RKO (cell line): ENCODE measurements around the gene GNB1L.

Experiments used
- DNase-seq: peaks from one replicate; pipeline ENCODE4 v3.0.0-alpha.2; 2016; ENCODE audit warnings: low spot score

The GNB1L gene

GRCh38 chr22:19875531-19876313 is 21.0 kb upstream of the GNB1L start:
- no peak for DNase-seq

- no peak for DNase-seq
Observed at GRCh38 chr22:19875061-19875530, 20.4 kb upstream of the GNB1L start.

- no peak for DNase-seq
Observed at GRCh38 chr22:19874307-19875060, 19.8 kb upstream of the GNB1L start.

GRCh38 chr22:19873960-19874306 is 19.3 kb upstream of the GNB1L start:
- DNase-seq, result no peak

- no peak for DNase-seq
Observed at GRCh38 chr22:19873138-19873959, 18.7 kb upstream of the GNB1L start.

- no peak for DNase-seq
Observed at GRCh38 chr22:19872779-19873137, 18.1 kb upstream of the GNB1L start.

- no peak for DNase-seq
Observed at GRCh38 chr22:19871845-19872778, 17.4 kb upstream of the GNB1L start.

- DNase-seq, result no peak
Observed at GRCh38 chr22:19871023-19871844, 16.6 kb upstream of the GNB1L start.

GRCh38 chr22:19870153-19871022 is 15.7 kb upstream of the GNB1L start:
- DNase-seq, result no peak

GRCh38 chr22:19869497-19870152 is 15.0 kb upstream of the GNB1L start:
- no peak for DNase-seq

- no peak for DNase-seq
Observed at GRCh38 chr22:19868773-19869471, 14.2 kb upstream of the GNB1L start.

GRCh38 chr22:19868333-19868732 is 13.7 kb upstream of the GNB1L start:
- DNase-seq, result no peak

- DNase-seq, result no peak
Observed at GRCh38 chr22:19867617-19868016, 12.9 kb upstream of the GNB1L start.

- no peak for DNase-seq
Observed at GRCh38 chr22:19866665-19867009, 12.0 kb upstream of the GNB1L start.

GRCh38 chr22:19865141-19865829 is 10.6 kb upstream of the GNB1L start:
- DNase-seq, result no peak

GRCh38 chr22:19864538-19865106 is 9.9 kb upstream of the GNB1L start:
- DNase-seq, result no peak

- no peak for DNase-seq
Observed at GRCh38 chr22:19863571-19863970, 8.9 kb upstream of the GNB1L start.
